SK-N-MC (cell line): ENCODE results near the gene CAMK1D.

Source experiments
- EZH2 ChIP-seq: fragments of 200-600 bp; sonication (generic); IDR thresholded peaks from one replicate; pipeline ENCODE4 v1.6.1; 2017; ENCODE audit warnings: antibody characterized with exemption
- FOXP2 ChIP-seq: optimal IDR thresholded peaks from 2 replicates; pipeline ENCODE3; 2011; ENCODE audit warnings: mild to moderate bottlenecking, moderate library complexity; ENCODE audit not compliant: insufficient read depth; ENCODE audit errors: extremely low read length, control extremely low read depth

DNA sequence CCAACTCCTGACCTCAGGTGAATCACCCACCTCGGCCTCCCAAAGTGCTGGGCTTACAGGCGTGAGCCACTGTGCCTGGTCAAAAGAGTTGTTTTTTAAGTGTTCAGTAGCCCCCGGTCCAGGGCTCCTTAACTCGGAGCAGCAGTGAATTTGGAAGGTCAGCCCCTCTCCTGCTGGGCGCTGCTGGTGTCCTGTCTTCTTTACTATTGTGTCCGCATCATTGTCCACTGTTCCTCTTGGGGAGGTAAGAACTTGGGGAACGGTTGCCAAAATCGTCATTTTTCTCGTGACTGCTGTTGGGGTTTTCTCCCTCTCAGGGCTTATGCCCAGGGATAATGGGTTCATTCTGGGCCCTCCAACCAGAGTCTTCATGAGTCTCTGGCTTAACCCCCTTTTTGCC lies 46.7 kb downstream of the CAMK1D start:
- TF ChIP-seq EZH2 (no peak), FOXP2 (no peak)
